Stimulated activated CD4-positive, alpha-beta T cell treated with anti-CD3 and anti-CD28 coated beads, TNF-alpha, amount 100 ng/mL, for 4 hours (primary cell): Measurements from ENCODE around the gene MIER2.
"Not testable (repeated sequence)": the region's sequence is repeated elsewhere in the genome, so short reads cannot be mapped to it uniquely, and the experiment has no call there.

Experiments
- DNase-seq, 3 experiments: peaks; one replicate each; pipeline ENCODE4 v3.0.0-alpha.2; 2020; ENCODE audit warnings: low read depth in 3 of 3

Gene MIER2, protein sequence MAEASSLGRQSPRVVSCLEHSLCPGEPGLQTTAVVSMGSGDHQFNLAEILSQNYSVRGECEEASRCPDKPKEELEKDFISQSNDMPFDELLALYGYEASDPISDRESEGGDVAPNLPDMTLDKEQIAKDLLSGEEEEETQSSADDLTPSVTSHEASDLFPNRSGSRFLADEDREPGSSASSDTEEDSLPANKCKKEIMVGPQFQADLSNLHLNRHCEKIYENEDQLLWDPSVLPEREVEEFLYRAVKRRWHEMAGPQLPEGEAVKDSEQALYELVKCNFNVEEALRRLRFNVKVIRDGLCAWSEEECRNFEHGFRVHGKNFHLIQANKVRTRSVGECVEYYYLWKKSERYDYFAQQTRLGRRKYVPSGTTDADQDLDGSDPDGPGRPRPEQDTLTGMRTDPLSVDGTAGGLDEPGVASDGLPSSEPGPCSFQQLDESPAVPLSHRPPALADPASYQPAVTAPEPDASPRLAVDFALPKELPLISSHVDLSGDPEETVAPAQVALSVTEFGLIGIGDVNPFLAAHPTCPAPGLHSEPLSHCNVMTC

DNA sequence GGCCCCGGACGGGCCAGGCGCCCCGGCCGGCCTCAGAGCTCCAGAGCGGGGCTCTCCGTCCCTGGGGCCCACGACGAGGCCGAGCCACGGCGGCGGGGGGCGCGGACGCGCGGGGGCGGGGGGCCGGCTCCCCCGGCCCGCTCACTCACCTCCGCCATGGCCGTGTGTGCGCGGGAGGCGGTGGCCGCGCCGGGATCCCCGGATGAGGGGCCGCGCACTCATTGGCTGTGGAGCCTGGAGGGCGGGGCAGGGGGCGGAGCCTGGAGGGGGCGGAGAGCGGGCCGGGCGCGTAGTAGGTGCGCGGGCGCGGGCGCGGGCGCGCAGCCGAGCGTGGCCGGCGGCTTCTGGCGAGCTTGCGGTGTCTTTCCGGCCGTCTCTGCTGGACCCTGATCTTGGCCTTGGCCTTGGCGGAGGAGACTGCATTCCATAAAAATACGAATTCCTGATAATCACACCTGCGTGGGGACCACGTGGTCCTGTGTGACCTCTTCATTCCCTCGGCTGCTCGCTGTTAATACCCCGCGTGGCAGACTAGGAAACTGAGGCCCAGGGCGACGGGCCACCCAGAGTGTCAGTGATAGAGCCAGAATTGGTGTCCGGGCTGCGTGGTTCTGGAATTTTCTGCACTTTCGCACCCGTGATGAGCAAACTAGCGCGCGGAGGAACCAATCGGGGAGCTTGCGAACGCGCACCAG is at the start of gene MIER2:
Gene MIER2, minus strand, starts transcription at position 172 of the 695 bp plus-strand sequence. Its CDS starts 14 bp downstream, at position 158.
- peak; percentile 86 to 95 (median 89) for DNase-seq

DNA sequence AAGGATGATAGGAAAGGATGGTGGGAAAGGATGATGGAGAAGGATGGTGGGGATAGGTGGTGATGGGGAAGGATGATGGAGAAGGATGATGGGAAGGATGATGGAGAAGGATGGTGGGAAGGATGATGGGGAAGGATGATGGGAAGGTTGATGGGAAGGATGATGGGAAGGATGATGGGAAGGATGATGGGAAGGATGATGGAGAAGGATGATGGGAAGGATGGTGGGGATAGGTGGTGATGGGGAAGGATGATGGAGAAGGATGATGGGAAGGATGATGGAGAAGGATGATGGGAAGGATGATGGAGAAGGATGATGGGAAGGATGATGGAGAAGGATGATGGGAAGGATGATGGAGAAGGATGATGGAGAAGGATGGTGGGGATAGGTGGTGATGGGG is 49.0 kb upstream of the MIER2 start:
- DNase-seq: not testable (repeated sequence)

DNA sequence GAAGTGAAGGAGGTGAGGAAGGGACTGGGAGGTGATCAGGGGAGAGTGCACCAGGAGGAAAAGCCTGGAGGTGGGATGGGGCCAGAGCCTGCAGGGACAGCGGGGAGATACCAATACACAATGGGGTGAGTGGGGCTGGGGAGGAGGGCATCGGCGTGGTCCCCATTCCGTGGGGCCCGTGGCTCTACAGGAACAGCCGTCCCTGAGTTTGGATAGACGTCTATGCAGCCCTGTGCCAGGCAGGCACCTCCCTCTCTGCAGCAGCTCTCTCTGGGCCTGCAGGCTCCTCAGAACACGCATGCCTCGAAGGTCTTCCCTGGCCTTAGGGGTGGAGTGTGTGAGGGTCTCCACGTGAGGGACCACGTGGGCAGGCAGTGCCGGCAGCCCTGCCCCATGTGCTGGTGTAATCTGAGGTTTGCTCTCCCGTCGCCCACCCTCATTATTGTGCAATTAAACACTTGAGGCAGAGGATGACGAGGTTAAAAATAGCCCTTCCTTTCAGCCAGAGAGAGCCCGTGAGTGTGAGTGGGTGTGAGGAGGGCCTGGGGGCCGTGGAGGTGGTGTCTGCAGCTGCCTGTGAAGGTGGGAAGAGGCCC is 47.9 kb upstream of the MIER2 start:
- DNase-seq: no peak

DNA sequence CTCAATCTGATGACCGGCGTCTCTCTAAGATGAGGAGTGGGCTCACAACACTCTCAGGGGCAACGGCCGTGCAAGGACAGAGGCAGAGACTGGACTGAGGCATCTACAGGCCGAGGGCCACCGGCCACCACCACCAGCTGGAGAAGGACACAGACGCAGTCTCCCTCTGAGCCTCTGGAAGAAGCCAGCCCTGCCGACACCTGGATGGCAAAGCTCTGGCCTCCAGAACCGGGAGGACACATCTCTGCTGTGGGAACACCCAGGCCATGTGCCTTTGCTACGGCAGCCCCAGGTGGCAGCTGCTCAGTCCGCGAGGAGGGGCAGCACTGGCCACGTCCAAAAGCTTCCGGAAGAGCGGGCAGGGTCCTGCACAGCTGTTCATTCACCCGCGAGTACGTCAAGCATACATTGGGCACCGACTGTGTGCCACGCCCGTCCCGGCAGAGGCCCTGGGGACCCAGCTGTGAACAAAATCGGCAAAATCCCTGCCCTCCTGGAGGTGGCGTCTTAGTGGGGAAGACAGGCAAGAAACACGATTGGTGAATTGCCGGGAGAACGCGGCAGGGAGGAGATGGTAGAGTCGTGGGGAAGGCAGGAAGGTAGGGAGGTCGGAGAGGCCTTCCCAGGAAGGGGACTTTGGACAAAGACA is 47.3 kb upstream of the MIER2 start:
- no peak for DNase-seq

DNA sequence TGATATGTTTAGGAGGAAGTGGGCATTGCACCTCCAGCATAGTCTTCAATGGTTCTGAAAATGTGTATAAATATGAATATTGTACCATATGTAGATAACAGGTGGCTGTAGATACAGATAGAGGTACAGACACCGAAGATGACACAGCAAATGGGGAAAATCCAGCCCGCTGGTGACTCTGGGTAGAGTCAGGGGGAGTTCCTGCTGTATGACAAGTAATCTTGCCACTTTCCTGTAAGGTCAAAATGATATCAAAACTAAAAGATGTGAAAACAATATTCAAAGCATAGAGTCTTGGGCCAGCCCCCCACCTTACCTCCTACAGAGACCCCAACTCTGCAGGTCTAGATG is 46.6 kb upstream of the MIER2 start:
- no peak for DNase-seq

DNA sequence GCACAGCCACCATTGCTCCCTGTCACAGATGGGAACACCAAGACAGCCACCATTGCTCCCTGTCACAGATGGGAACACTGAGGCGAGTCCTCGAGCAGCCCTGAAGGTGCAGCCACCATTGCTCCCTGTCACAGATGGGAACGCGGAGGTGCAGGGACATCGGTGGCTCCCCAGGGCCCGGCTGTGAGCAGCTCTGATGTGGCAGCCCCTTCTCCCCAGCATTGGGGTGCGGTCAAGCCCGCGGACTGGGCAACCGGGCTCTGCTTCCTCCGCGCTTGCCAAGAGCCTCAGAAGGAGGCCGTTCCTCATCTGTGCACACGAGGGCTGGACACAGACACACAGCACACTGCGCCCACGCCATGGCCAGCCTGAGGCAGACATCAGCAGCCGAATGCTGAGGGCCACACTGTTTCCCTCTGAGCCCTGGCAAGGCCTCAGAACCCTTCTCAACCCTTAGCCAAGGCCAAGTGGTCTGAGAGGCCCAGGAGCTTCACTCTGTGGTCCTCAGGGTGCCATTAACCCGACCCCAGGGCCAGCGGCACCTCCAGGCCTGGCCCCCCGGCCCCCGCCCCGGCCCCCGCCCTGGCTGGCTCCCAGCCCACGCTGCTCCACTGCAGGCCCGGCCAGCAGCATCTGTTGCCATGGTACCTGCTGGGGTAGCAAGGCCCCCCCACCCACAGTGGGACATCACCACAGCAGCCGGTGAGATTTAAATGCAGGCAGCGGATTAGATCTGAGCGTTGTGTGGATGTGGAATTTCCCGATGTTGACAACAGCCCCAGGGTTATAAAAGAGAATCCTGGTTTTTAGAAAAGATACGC is 46.0 kb upstream of the MIER2 start:
- no peak for DNase-seq

DNA sequence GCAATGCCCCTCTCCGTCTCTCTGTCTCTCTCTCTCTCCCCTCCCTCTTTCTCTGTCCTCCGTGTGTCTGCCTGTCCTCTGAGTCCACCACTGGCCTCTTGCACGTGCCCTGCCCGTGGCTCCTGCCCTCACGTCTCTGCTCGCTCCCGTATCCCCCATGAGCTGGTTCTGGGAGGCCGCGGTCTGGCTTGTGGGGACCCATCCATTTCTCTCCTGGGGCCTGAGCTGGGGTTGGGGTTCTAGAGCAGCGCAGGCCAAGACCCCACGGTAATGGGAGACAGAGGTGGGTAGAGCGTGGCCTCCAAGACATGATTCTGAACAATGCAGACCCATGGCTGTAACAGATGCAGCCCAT is 45.3 kb upstream of the MIER2 start:
- no peak for DNase-seq

DNA sequence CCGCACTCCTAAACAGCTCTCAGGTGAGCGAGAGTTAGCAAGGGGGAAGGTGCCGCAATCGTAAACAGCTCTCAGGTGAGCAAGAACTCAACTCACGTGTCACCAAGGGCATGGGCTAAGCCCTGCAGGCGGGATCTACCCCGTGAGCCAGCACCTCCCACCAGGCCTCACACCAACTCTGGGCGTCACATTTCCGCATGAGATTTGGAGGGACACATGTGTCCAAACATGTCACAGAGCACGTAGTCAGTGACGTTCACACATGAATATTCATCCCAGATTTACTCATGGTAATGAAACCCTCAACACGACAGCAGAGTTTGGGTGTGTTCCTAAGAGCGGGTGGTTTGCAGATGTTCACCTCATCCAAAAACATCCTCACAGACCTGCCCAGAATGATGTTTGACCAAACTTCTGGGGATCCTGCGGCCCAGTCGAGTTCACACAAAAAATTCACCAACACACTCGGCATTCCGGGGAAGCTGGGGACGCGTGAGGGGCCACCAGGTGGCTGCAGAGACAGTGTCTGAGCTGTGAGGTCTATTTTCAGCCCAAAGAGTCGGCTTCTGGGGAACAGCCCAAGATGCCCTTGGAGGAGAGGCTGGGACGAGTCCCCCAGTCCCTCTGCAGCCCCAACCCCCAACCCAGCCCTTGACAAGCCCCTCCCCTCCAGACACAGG is 44.8 kb upstream of the MIER2 start:
- no peak for DNase-seq

DNA sequence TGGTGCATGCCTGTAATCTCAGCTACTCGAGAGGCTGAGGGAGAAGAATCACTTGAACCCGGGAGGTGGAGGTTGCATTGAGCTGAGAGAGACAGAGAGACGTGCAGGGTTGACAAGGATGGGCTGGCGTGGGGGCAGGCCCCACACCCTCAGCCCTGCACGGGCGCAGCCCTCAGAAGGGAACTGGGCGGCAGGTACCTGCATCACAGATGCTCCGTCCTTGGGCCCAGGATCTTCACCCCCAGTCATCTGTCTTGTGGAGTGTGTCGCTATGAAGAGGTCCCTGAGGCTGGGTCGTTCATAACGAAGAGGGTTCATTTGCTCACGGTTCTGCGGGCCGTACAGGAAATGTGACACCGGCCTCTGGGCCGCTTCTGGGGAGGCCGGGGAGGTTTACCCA is 44.1 kb upstream of the MIER2 start:
- DNase-seq: no peak

DNA sequence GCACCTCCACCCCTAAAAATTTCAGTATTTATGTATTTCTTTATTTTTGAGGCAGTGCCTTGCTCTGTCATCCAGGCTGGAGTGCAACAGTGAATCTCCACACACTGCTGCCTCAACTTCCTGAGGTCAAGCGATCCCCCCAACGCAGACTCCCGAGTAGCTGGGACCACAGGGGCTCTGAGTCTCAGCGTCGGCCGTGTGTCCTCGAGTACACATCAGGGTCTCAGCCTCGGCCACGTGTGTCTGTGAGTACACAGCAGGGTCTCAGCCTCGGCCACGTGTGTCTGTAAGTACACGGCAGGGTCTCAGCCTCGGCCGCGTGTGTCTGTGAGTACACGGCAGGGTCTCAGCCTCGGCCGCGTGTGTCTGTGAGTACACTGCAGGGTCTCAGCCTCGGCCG is 43.2 kb upstream of the MIER2 start:
- no peak for DNase-seq

DNA sequence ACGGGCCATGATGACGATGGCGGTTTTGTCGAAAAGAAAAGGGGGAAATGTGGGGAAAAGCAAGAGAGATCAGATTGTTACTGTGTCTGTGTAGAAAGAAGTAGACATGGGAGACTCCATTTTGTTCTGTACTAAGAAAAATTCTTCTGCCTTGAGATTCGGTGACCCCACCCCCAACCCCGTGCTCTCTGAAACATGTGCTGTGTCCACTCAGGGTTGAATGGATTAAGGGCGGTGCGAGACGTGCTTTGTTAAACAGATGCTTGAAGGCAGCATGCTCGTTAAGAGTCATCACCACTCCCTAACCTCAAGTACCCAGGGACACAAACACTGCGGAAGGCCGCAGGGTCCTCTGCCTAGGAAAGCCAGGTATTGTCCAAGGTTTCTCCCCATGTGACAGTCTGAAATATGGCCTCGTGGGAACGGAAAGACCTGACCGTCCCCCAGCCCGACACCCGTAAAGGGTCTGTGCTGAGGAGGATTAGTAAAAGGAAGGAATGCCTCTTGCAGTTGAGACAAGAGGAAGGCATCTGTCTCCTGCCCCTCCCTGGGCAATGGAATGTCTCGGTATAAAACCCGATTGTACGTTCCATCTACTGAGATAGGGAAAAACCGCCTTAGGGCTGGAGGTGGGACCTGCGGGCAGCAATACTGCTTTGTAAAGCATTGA is 42.2 kb upstream of the MIER2 start:
- DNase-seq: not testable (repeated sequence)

DNA sequence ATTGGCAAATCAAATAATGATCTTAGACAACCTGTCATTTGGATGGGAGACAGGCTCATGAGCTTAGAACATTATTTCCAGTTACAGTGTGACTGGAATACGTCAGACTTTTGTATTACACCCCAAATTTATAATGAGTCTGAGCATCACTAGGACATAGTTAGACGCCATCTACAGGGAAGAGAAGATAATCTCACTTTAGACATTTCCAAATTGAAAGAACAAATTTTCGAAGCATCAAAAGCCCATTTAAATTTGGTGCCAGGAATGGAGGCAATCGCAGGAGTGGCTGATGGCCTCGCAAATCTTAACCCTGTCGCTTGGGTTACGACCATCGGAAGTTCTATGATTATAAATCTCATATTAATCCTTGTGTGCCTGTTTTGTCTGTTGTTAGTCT is 41.6 kb upstream of the MIER2 start:
- DNase-seq: not testable (repeated sequence)

DNA sequence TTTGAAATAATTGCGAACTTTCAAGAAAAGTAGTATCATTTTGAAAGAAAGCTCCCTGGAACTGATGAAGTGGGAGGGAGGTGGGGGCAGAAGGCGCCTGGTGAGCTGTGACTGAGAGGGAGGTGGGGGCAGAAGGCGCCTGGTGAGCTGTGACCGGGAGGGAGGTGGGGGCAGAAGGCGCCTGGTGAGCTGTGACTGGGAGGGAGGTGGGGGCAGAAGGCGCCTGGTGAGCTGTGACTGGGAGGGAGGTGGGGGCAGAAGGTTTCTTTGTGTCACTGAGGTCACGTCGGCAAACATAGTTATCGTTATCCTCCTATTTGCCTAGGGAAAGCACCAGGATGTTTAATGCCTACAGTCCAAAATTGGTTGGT is 40.2 kb upstream of the MIER2 start:
- DNase-seq: no peak

DNA sequence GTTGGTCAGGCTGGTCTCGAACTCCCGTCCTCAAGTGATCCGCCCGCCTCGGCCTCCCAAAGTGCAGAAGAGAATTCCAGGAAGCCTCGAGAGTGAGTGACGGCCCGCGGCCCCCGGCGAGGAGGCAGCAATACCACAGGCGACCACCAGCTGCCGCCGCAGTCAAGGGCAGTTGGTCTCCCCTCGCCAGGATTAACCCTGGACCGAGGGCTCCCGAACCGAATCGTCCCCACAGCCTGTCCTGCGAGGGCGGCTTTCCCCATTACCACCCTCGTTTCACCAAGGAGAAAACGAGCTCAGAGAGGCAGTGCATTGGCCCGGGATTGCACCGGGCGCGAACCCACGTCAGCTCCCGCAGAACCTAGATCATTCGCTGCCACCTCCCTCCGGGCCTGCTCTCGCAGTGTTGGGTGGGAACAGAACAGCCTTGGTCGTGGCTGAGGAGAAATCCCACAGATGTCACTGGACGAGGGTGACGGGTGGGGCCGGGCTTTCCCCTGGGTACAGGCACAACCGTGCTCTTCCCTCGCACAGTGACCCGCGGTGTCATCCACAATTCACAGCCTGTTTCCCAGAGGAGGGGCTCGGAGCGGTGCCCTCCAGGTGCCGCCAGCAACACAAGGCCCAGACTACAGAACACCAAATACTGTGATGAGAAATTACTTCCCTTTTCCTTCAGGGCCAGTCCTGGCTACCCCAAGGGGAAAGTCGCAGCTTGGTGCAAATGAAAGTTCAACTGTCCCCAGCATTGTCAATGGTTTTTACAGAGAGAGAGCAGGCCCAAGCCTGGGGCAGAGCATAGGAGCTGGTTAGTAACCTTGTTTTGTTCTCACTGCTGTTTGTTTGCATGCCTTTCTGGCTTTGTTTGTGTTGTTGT is 39.6 kb upstream of the MIER2 start:
- no peak for DNase-seq

DNA sequence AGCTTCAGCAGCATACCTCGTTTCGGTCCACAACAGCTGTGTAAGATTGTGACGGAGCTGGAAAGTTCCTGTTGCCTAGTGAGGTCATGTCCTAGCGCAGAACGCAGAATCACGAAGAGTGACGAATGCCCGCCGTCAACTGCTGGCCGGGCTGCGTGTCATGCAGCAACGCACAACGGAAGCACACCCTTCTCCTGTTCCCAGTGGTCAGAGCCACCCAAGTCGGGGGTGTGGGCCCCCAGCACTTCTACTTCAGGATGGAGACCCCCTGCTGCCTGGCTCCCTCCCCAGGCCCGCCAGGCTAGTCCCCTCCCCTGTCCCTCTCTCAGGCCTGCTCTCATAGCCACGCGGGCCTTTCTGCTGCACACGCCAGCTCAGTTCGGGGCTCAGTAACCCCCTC is 38.4 kb upstream of the MIER2 start:
- no peak for DNase-seq

DNA sequence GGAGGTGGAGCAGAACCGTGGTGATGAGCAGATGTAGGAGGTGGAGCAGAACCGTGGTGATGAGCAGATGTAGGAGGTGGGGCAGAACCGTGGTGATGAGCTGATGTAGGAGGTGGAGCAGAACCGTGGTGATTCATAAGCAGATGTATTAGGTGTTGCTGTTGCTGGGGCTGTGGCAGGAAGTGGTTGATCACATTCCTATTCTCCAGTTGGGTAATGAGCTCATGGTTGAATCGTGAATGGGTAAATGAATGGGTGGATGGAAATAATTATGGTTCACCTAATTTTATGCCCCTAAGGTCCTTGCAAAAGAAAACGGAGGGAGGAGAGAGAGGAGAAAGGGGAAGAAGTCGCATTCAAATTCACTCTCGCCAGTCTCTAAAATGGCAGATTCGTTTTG is 38.0 kb upstream of the MIER2 start:
- DNase-seq: peak in 1 of 3 experiments; percentile 16

DNA sequence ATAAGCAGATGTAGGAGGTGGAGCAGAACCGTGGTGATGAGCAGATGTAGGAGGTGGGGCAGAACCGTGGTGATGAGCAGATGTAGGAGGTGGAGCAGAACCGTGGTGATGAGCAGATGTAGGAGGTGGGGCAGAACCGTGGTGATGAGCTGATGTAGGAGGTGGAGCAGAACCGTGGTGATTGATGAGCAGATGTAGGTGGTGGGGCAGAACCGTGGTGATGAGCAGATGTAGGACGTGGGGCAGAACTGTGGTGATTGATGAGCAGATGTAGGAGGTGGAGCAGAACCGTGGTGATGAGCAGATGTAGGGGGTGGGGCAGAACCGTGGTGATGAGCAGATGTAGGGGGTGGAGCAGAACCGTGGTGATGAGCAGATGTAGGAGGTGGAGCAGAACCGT is 37.3 kb upstream of the MIER2 start:
- DNase-seq: not testable (repeated sequence)

DNA sequence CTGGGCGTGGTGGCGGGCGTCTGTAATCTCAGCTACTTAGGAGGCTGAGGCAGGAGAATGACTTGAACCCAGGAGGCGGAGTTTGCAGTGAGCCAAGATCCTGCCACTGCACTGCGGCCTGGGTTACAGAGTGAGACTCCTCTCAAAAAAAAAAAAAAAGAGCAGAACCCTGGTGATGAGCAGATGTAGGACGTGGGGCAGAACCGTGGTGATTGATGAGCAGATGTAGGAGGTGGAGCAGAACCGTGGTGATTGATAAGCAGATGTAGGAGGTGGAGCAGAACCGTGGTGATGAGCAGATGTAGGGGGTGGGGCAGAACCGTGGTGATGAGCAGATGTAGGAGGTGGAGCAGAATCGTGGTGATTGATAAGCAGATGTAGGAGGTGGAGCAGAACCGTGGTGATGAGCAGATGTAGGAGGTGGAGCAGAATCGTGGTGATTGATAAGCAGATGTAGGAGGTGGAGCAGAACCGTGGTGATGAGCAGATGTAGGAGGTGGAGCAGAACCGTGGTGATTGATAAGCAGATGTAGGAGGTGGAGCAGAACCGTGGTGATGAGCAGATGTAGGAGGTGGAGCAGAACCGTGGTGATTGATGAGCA is 36.1 kb upstream of the MIER2 start:
- not testable (repeated sequence) for DNase-seq

DNA sequence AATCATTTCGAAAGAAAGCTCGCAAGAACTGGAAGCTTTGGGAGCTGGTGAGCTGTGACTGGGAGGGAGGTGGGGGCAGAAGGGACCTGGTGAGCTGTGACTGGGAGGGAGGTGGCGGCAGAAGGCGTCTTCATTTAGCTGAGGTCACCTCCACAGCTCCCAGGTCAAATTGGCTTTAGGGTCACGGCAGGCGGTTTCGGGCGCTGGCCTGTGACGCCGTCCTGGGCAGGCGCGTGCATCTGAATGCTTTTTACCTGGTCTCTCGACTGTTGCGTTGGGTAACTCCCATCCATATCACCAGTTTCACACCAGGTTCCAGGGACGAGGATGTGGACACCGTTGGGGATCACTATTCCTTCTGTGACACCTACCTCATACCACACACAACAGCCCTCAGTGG is 35.2 kb upstream of the MIER2 start:
- DNase-seq: no peak
